ENCODE data around the gene KDM2B.

Gene KDM2B

GRCh38 chr12:121446750-121447149 is 134.1 kb downstream of the KDM2B start:
- Histone ChIP-seq H3K4me1 (ENCODE audit: control insufficient read depth, insufficient read depth, low read length) (no peaks in the 10 kb centered on the region), H3K9me3 (ENCODE audit: control insufficient read depth, low read length) (no peaks in the 10 kb centered on the region), H3K4me3 (ENCODE audit: insufficient read depth, low read depth, low read length) (no peak overlapping the region), H3K36me3 (ENCODE audit: control insufficient read depth, insufficient read depth, low read length) (peaks cover 10% of the 10 kb centered on the region), H3K27me3 (ENCODE audit: control insufficient read depth, insufficient read depth, low read length, poor library complexity, severe bottlenecking) (no peaks in the 10 kb centered on the region), H3K27ac (ENCODE audit: insufficient read depth, low read depth, low read length, poor library complexity, severe bottlenecking) (no peak overlapping the region)
- 91 to 96% methylated on average over 3 of the region's 3 CpGs for WGBS, 2 experiments

GRCh38 chr12:121444842-121445202 is 136.0 kb downstream of the KDM2B start:
- Histone ChIP-seq H3K4me3 (ENCODE audit: insufficient read depth, low read depth, low read length) (no peak overlapping the region), H3K36me3 (ENCODE audit: control insufficient read depth, insufficient read depth, low read length) (peaks cover 29% of the 10 kb centered on the region), H3K9me3 (ENCODE audit: control insufficient read depth, low read length) (no peaks in the 10 kb centered on the region), H3K27ac (ENCODE audit: insufficient read depth, low read depth, low read length, poor library complexity, severe bottlenecking) (no peak overlapping the region), H3K4me1 (ENCODE audit: control insufficient read depth, insufficient read depth, low read length) (no peaks in the 10 kb centered on the region), H3K27me3 (ENCODE audit: control insufficient read depth, insufficient read depth, low read length, poor library complexity, severe bottlenecking) (no peaks in the 10 kb centered on the region)
- WGBS, 2 experiments: 91 to 92% methylated on average over 4 of the region's 4 CpGs

- Histone ChIP-seq H3K4me3 (ENCODE audit: insufficient read depth, low read depth, low read length) (no peak overlapping the region), H3K4me1 (ENCODE audit: control insufficient read depth, insufficient read depth, low read length) (no peaks in the 10 kb centered on the region), H3K36me3 (ENCODE audit: control insufficient read depth, insufficient read depth, low read length) (peaks cover 33% of the 10 kb centered on the region), H3K27me3 (ENCODE audit: control insufficient read depth, insufficient read depth, low read length, poor library complexity, severe bottlenecking) (no peaks in the 10 kb centered on the region), H3K27ac (ENCODE audit: insufficient read depth, low read depth, low read length, poor library complexity, severe bottlenecking) (peak overlapping the region; percentile 69), H3K9me3 (ENCODE audit: control insufficient read depth, low read length) (no peaks in the 10 kb centered on the region)
- WGBS, 2 experiments: 92 to 93% methylated on average over 45 of the region's 45 CpGs
These were observed 136.6 kb downstream of the KDM2B start for GRCh38 chr12:121443911-121444841.

GRCh38 chr12:121443193-121443870 is 137.5 kb downstream of the KDM2B start:
- H3K4me3 ChIP-seq (ENCODE audit: insufficient read depth, low read depth, low read length): no peak overlapping the region
- WGBS, 2 experiments: 67 to 68% methylated on average over 20 of the region's 20 CpGs
- no peaks in the 10 kb centered on the region for H3K4me1 ChIP-seq (ENCODE audit: control insufficient read depth, insufficient read depth, low read length)
- H3K9me3 ChIP-seq (ENCODE audit: control insufficient read depth, low read length): no peaks in the 10 kb centered on the region
- H3K27me3 ChIP-seq (ENCODE audit: control insufficient read depth, insufficient read depth, low read length, poor library complexity, severe bottlenecking): no peaks in the 10 kb centered on the region
- peaks cover 42% of the 10 kb centered on the region for H3K36me3 ChIP-seq (ENCODE audit: control insufficient read depth, insufficient read depth, low read length)
- H3K27ac ChIP-seq (ENCODE audit: insufficient read depth, low read depth, low read length, poor library complexity, severe bottlenecking): peak overlapping the region; percentile 69

- peaks cover 45% of the 10 kb centered on the region for H3K36me3 ChIP-seq (ENCODE audit: control insufficient read depth, insufficient read depth, low read length)
These were observed 138.5 kb downstream of the KDM2B start for GRCh38 chr12:121442028-121442948.

GRCh38 chr12:121441555-121441954 is 139.3 kb downstream of the KDM2B start:
- WGBS, 2 experiments: 94 to 96% methylated on average over 17 of the region's 17 CpGs
- Histone ChIP-seq H3K27me3 (ENCODE audit: control insufficient read depth, insufficient read depth, low read length, poor library complexity, severe bottlenecking) (no peaks in the 10 kb centered on the region), H3K4me1 (ENCODE audit: control insufficient read depth, insufficient read depth, low read length) (no peaks in the 10 kb centered on the region), H3K27ac (ENCODE audit: insufficient read depth, low read depth, low read length, poor library complexity, severe bottlenecking) (no peak overlapping the region), H3K36me3 (ENCODE audit: control insufficient read depth, insufficient read depth, low read length) (peaks cover 52% of the 10 kb centered on the region), H3K4me3 (ENCODE audit: insufficient read depth, low read depth, low read length) (no peak overlapping the region), H3K9me3 (ENCODE audit: control insufficient read depth, low read length) (no peaks in the 10 kb centered on the region)

More at GRCh38 chr12:121442028-121442948, 138.5 kb downstream of the KDM2B start:
- Histone ChIP-seq H3K27ac (ENCODE audit: insufficient read depth, low read depth, low read length, poor library complexity, severe bottlenecking) (no peak overlapping the region), H3K4me1 (ENCODE audit: control insufficient read depth, insufficient read depth, low read length) (no peaks in the 10 kb centered on the region), H3K4me3 (ENCODE audit: insufficient read depth, low read depth, low read length) (no peak overlapping the region), H3K27me3 (ENCODE audit: control insufficient read depth, insufficient read depth, low read length, poor library complexity, severe bottlenecking) (no peaks in the 10 kb centered on the region), H3K9me3 (ENCODE audit: control insufficient read depth, low read length) (no peaks in the 10 kb centered on the region)
- 96% methylated on average over 68 of the region's 68 CpGs for WGBS, 2 experiments

- Histone ChIP-seq H3K27ac (ENCODE audit: insufficient read depth, low read depth, low read length, poor library complexity, severe bottlenecking) (no peak overlapping the region), H3K9me3 (ENCODE audit: control insufficient read depth, low read length) (no peaks in the 10 kb centered on the region), H3K36me3 (ENCODE audit: control insufficient read depth, insufficient read depth, low read length) (peaks cover 55% of the 10 kb centered on the region), H3K4me1 (ENCODE audit: control insufficient read depth, insufficient read depth, low read length) (no peaks in the 10 kb centered on the region), H3K27me3 (ENCODE audit: control insufficient read depth, insufficient read depth, low read length, poor library complexity, severe bottlenecking) (no peaks in the 10 kb centered on the region), H3K4me3 (ENCODE audit: insufficient read depth, low read depth, low read length) (no peak overlapping the region)
- 96 to 97% methylated on average over 15 of the region's 15 CpGs for WGBS, 2 experiments
These were observed 140.1 kb downstream of the KDM2B start for GRCh38 chr12:121440768-121441167.

- H3K36me3 ChIP-seq (ENCODE audit: control insufficient read depth, insufficient read depth, low read length): peaks cover 60% of the 10 kb centered on the region
- no peaks in the 10 kb centered on the region for H3K9me3 ChIP-seq (ENCODE audit: control insufficient read depth, low read length)
- no peaks in the 10 kb centered on the region for H3K4me1 ChIP-seq (ENCODE audit: control insufficient read depth, insufficient read depth, low read length)
- H3K4me3 ChIP-seq (ENCODE audit: insufficient read depth, low read depth, low read length): no peak overlapping the region
- no peak overlapping the region for H3K27ac ChIP-seq (ENCODE audit: insufficient read depth, low read depth, low read length, poor library complexity, severe bottlenecking)
- H3K27me3 ChIP-seq (ENCODE audit: control insufficient read depth, insufficient read depth, low read length, poor library complexity, severe bottlenecking): no peaks in the 10 kb centered on the region
- 95 to 97% methylated on average over 16 of the region's 16 CpGs for WGBS, 2 experiments
These were observed 141.1 kb downstream of the KDM2B start for GRCh38 chr12:121439715-121440114.

- H3K27ac ChIP-seq (ENCODE audit: insufficient read depth, low read depth, low read length, poor library complexity, severe bottlenecking): no peak overlapping the region
- no peaks in the 10 kb centered on the region for H3K9me3 ChIP-seq (ENCODE audit: control insufficient read depth, low read length)
- H3K36me3 ChIP-seq (ENCODE audit: control insufficient read depth, insufficient read depth, low read length): peaks cover 63% of the 10 kb centered on the region
- H3K27me3 ChIP-seq (ENCODE audit: control insufficient read depth, insufficient read depth, low read length, poor library complexity, severe bottlenecking): no peaks in the 10 kb centered on the region
- WGBS, 2 experiments: 91 to 95% methylated on average over 12 of the region's 12 CpGs
- H3K4me1 ChIP-seq (ENCODE audit: control insufficient read depth, insufficient read depth, low read length): no peaks in the 10 kb centered on the region
- no peak overlapping the region for H3K4me3 ChIP-seq (ENCODE audit: insufficient read depth, low read depth, low read length)
These were observed 141.9 kb downstream of the KDM2B start for GRCh38 chr12:121438905-121439304.
